GM23338 (cell line): ENCODE measurements around the gene KLK6.

Experiments
- CREB1 ChIP-seq: fragments of 250-450 bp; sonication (Bioruptor Pico); IDR thresholded peaks from 2 replicates; pipeline ENCODE4 v1.5.0; 2020; ENCODE audit warnings: low read depth, mild to moderate bottlenecking, moderate library complexity
- CTCF ChIP-seq, 2 experiments: fragments of 200-600 bp in 1 of 2; sonication (generic) in 1 of 2; conservative IDR thresholded peaks; 2 replicates each; pipeline versions ENCODE4 v1.5.1 to v1.6.1; 2016 to 2017; ENCODE audit warnings: antibody characterized with exemption in 2 of 2, low read depth in 2 of 2, mild to moderate bottlenecking in 2 of 2, moderate library complexity in 1 of 2
- EZH2 ChIP-seq: fragments of 200-600 bp; sonication (generic); IDR thresholded peaks from one replicate; pipeline ENCODE4 v1.8.0; 2017; ENCODE audit warnings: antibody characterized with exemption, mild to moderate bottlenecking, low read depth; ENCODE audit not compliant: unreplicated experiment
- EZH2phosphoT487 ChIP-seq: fragments of 200-600 bp; sonication (generic); IDR thresholded peaks from one replicate; pipeline ENCODE4 v1.8.1; 2018; ENCODE audit warnings: antibody characterized with exemption; ENCODE audit not compliant: unreplicated experiment
- JUNB ChIP-seq: IDR thresholded peaks from one replicate; pipeline ENCODE4 v1.6.1; 2016; ENCODE audit warnings: antibody characterized with exemption; ENCODE audit not compliant: unreplicated experiment
- NANOG ChIP-seq: IDR thresholded peaks from 2 replicates; pipeline ENCODE4 v1.6.1; 2016; ENCODE audit warnings: antibody characterized with exemption, borderline replicate concordance
- POLR2AphosphoS5 ChIP-seq: IDR thresholded peaks from 2 replicates; pipeline ENCODE4 v1.6.1; 2016; ENCODE audit warnings: antibody characterized with exemption, low read depth
- ZNF462 ChIP-seq: fragments of 250-450 bp; sonication (Bioruptor Pico); IDR thresholded peaks from 2 replicates; pipeline ENCODE4 v1.5.0; 2020; ENCODE audit warnings: mild to moderate bottlenecking, moderate library complexity
- TF ChIP-seq, protein P1 (sequence below): IDR thresholded peaks from one replicate; pipeline ENCODE4 v1.6.1; 2018; ENCODE audit warnings: antibody characterized with exemption; ENCODE audit not compliant: unreplicated experiment

DNA sequence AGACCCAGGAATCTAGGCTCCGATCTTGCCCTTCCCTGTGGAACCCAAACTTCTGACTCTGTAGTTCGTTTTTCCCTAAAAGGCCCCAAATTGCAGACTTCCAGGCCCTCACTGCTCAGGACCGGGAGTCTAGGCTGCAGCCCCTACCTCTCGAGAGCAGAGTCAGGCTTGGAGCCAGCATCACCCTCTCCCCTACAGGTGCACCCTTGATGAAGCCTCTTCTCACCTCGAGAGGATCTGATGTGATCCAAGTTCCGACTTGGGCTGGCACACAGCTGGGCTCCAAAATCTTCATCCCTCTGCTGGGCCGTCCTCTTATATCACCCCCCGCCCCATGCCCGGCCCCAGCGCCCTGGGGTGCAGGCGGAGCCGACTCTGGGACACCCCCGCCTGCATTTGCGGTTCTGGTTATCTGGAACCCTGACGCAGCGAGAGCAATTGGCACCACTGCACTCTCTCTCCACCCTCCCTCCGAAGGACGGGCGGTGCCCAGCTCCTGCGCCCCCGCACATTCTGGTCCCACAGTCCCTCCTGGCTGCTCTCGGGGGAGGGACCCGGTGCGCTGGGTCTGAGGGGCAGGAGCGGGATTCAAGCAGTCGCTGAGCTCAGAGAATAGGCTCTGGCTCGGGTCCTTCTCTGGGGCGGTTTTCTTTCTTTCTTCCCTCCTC, 14.4 kb upstream of the KLK6 start, which contains the start of gene KLK7:
- TF ChIP-seq, protein P1, sequence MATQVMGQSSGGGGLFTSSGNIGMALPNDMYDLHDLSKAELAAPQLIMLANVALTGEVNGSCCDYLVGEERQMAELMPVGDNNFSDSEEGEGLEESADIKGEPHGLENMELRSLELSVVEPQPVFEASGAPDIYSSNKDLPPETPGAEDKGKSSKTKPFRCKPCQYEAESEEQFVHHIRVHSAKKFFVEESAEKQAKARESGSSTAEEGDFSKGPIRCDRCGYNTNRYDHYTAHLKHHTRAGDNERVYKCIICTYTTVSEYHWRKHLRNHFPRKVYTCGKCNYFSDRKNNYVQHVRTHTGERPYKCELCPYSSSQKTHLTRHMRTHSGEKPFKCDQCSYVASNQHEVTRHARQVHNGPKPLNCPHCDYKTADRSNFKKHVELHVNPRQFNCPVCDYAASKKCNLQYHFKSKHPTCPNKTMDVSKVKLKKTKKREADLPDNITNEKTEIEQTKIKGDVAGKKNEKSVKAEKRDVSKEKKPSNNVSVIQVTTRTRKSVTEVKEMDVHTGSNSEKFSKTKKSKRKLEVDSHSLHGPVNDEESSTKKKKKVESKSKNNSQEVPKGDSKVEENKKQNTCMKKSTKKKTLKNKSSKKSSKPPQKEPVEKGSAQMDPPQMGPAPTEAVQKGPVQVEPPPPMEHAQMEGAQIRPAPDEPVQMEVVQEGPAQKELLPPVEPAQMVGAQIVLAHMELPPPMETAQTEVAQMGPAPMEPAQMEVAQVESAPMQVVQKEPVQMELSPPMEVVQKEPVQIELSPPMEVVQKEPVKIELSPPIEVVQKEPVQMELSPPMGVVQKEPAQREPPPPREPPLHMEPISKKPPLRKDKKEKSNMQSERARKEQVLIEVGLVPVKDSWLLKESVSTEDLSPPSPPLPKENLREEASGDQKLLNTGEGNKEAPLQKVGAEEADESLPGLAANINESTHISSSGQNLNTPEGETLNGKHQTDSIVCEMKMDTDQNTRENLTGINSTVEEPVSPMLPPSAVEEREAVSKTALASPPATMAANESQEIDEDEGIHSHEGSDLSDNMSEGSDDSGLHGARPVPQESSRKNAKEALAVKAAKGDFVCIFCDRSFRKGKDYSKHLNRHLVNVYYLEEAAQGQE = no peak
- TF ChIP-seq EZH2 (no peak), POLR2AphosphoS5 (no peak), CTCF (conservative IDR thresholded peaks at IDR 0.05; ENCODE audit: low read depth in 2 of 2) (no peak), JUNB (no peak), CREB1 (no peak), ZNF462 (no peak), EZH2phosphoT487 (no peak), NANOG (no peak)
